ENCODE measurements around the gene MOB1B. TPM values are rescaled to one million over a fixed set of nuclear protein-coding genes. Genes with fewer than 3 reads are reported as not detected.
"Not testable (repeated sequence)": the region's sequence is repeated elsewhere in the genome, so short reads cannot be mapped to it uniquely, and the experiment has no call there.

The MOB1B gene
- total RNA-seq, 1 donor from 2014 or later, result 13.0 TPM

- intact Hi-C loops (cut with DNase I), result loop anchor here (10.0 kb wide), 1 partner anchor 162 kb away; the partner anchor contains the start of gene GRSF1
- Histone ChIP-seq H3K36me3 (peaks cover 0 to 10% of the 10 kb centered on the region in 2 donors), H3K27me3 (no peaks in the 10 kb centered on the region), H3K9me3 (no peaks in the 10 kb centered on the region), H3K4me3 (no peak overlapping the region), H3K27ac (no peak overlapping the region), H3K4me1 (peaks cover 41% of the 10 kb centered on the region)
- TF ChIP-seq POLR2A (IDR thresholded peaks at IDR 0.05) (no peak), POLR2AphosphoS5 (IDR thresholded peaks at IDR 0.05; ENCODE audit: insufficient read depth in 1 of 2, low read depth in 1 of 2) (no peak)
- TF ChIP-seq, protein P1, sequence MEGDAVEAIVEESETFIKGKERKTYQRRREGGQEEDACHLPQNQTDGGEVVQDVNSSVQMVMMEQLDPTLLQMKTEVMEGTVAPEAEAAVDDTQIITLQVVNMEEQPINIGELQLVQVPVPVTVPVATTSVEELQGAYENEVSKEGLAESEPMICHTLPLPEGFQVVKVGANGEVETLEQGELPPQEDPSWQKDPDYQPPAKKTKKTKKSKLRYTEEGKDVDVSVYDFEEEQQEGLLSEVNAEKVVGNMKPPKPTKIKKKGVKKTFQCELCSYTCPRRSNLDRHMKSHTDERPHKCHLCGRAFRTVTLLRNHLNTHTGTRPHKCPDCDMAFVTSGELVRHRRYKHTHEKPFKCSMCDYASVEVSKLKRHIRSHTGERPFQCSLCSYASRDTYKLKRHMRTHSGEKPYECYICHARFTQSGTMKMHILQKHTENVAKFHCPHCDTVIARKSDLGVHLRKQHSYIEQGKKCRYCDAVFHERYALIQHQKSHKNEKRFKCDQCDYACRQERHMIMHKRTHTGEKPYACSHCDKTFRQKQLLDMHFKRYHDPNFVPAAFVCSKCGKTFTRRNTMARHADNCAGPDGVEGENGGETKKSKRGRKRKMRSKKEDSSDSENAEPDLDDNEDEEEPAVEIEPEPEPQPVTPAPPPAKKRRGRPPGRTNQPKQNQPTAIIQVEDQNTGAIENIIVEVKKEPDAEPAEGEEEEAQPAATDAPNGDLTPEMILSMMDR (IDR thresholded peaks at IDR 0.05), result no peak
- no peak for DNase-seq (ENCODE audit: extremely low spot score in 2 of 2)
Observed at GRCh38 chr4:70997036-70997435, 94.9 kb downstream of the MOB1B start.

GRCh38 chr4:70997546-70997945, 95.4 kb downstream of the MOB1B start:
- TF ChIP-seq, protein P1 (IDR thresholded peaks at IDR 0.05), result no peak
- no peak for TF ChIP-seq POLR2A (IDR thresholded peaks at IDR 0.05)
- TF ChIP-seq POLR2AphosphoS5 (IDR thresholded peaks at IDR 0.05; ENCODE audit: insufficient read depth in 1 of 2, low read depth in 1 of 2), result no peak
- intact Hi-C loops (cut with DNase I), result loop anchor here (10.0 kb wide), 1 partner anchor 163 kb away; the partner anchor contains the start of gene GRSF1
- no peak overlapping the region for H3K27ac ChIP-seq

DNA sequence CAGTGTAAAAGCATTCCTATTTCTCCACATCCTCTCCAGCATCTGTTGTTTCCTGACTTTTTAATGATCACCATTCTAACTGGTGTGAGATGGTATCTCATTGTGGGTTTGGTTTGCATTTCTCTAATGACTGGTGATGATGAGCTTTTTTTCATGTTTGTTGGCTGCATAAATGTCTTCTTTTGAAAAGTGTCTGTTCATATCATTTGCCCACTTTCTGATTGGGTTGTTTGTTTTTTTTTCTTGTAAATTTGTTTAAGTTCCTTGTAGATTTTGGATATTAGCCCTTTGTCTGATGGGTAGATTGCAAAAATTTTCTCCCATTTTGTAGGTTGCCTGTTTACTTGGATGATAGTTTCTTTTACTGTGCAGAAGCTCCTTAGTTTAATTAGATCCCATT, 97.5 kb downstream of the MOB1B start:
- intact Hi-C loops (cut with DNase I), result loop anchor here (10.0 kb wide), 2 partner anchors 95 to 165 kb away; partner anchors contain the start of genes GRSF1 and MOB1B
- H3K4me1 ChIP-seq, result peaks cover 27% of the 10 kb centered on the region
- not testable (repeated sequence) for H3K9me3 ChIP-seq; DNase-seq (ENCODE audit: extremely low spot score in 2 of 2); H3K27me3 ChIP-seq; H3K27ac ChIP-seq; H3K36me3 ChIP-seq; H3K4me3 ChIP-seq

More at GRCh38 chr4:70997546-70997945, 95.4 kb downstream of the MOB1B start:
- Histone ChIP-seq H3K4me3 (no peak overlapping the region), H3K9me3 (no peaks in the 10 kb centered on the region), H3K36me3 (peaks cover 0 to 10% of the 10 kb centered on the region in 2 donors), H3K27me3 (no peaks in the 10 kb centered on the region), H3K4me1 (peaks cover 38% of the 10 kb centered on the region)
- DNase-seq (ENCODE audit: extremely low spot score in 2 of 2), result no peak

DNA sequence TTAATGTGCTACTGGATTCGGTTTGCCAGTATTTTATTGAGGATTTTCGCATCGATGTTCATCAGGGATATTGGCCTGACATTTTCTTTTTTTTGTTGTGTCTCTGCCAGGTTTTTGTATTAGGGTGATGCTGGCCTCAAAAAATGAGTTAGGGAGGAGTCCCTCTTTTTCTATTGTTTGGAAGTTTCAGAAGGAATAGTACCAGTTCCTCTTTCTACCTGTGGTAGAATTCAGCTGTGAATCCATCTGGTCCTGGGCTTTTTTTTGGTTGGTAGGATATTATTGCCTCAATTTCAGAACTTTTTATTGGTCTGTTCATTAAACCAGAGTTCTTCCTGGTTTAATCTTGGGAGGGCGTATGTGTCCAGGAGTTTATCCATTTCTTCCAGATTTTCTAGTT, 99.2 kb downstream of the MOB1B start:
- DNase-seq (ENCODE audit: extremely low spot score in 2 of 2); H3K9me3 ChIP-seq; H3K4me3 ChIP-seq; H3K27ac ChIP-seq; H3K27me3 ChIP-seq; H3K36me3 ChIP-seq: not testable (repeated sequence)
- H3K4me1 ChIP-seq, result peaks cover 10% of the 10 kb centered on the region
- intact Hi-C loops (cut with DNase I), result loop anchor here (10.0 kb wide), 1 partner anchor 97 kb away; the partner anchor contains the start of gene MOB1B

GRCh38 chr4:71004281-71004851, 102.2 kb downstream of the MOB1B start:
- no peaks in the 10 kb centered on the region for H3K27me3 ChIP-seq
- peaks cover 0 to 3% of the 10 kb centered on the region in 2 donors for H3K36me3 ChIP-seq
- no peak for DNase-seq (ENCODE audit: extremely low spot score in 2 of 2)
- no peak overlapping the region for H3K27ac ChIP-seq
- TF ChIP-seq POLR2AphosphoS5 (IDR thresholded peaks at IDR 0.05; ENCODE audit: insufficient read depth in 1 of 2, low read depth in 1 of 2) (no peak), POLR2A (IDR thresholded peaks at IDR 0.05) (no peak)
- TF ChIP-seq, protein P1 (IDR thresholded peaks at IDR 0.05), result no peak
- H3K4me1 ChIP-seq, result no peaks in the 10 kb centered on the region
- no peaks in the 10 kb centered on the region for H3K9me3 ChIP-seq
- intact Hi-C loops (cut with DNase I), result loop anchor here (10.0 kb wide), 1 partner anchor 100 kb away; the partner anchor contains the start of gene MOB1B
- no peak overlapping the region for H3K4me3 ChIP-seq

GRCh38 chr4:71005025-71005424, 102.9 kb downstream of the MOB1B start:
- H3K27ac ChIP-seq; H3K4me1 ChIP-seq; H3K36me3 ChIP-seq; H3K4me3 ChIP-seq; H3K9me3 ChIP-seq; H3K27me3 ChIP-seq; DNase-seq (ENCODE audit: extremely low spot score in 2 of 2): not testable (repeated sequence)
- intact Hi-C loops (cut with DNase I), result loop anchor here (10.0 kb wide), 1 partner anchor 100 kb away; the partner anchor contains the start of gene MOB1B

Measured in vagina (tissue), 2 donors.